Neuronal stem cell (in vitro differentiated cells): ENCODE data around the gene MADD.

ENCODE experiments used
- DNase-seq: peaks from one replicate; pipeline ENCODE4 v3.0.0-alpha.2; 2013; ENCODE audit warnings: low spot score
- H2AFZ ChIP-seq: one replicate; pipeline ENCODE4 v1.6.1; 2013; ENCODE audit warnings: mild to moderate bottlenecking, low read length, inconsistent platforms
- H2AK5ac ChIP-seq: 2 replicates; pipeline ENCODE4 v1.6.1; 2013; ENCODE audit warnings: low read depth, mild to moderate bottlenecking, inconsistent platforms, low read length, moderate library complexity, mixed read lengths
- H2BK120ac ChIP-seq: 2 replicates; pipeline ENCODE4 v1.6.1; 2013; ENCODE audit warnings: low read depth, mild to moderate bottlenecking, inconsistent platforms, low read length, moderate library complexity, mixed read lengths
- H2BK12ac ChIP-seq: one replicate; pipeline ENCODE4 v1.6.1; 2013; ENCODE audit warnings: low read length, inconsistent platforms
- H2BK15ac ChIP-seq: 2 replicates; pipeline ENCODE4 v1.6.1; 2013; ENCODE audit warnings: mild to moderate bottlenecking, low read length, inconsistent platforms, mixed read lengths
- H2BK5ac ChIP-seq: one replicate; pipeline ENCODE4 v1.6.1; 2013; ENCODE audit warnings: inconsistent platforms, mild to moderate bottlenecking, low read length, moderate library complexity
- H3K14ac ChIP-seq: one replicate; pipeline ENCODE4 v1.6.1; 2013; ENCODE audit warnings: low read length, inconsistent platforms
- H3K18ac ChIP-seq: 2 replicates; pipeline ENCODE4 v1.6.1; 2013; ENCODE audit warnings: low read length, inconsistent platforms
- H3K23ac ChIP-seq: 2 replicates; pipeline ENCODE4 v1.6.1; 2013; ENCODE audit warnings: low read depth, mild to moderate bottlenecking, mixed read lengths, low read length, inconsistent platforms; ENCODE audit not compliant: poor library complexity
- H3K27ac ChIP-seq: replicated peaks from 3 replicates; pipeline ENCODE4 v1.5.1; 2013; ENCODE audit warnings: low read length, inconsistent platforms
- H3K27me3 ChIP-seq, 3 experiments: 2 replicates each; pipeline ENCODE4 v1.6.1; 2013; ENCODE audit warnings: low read length in 3 of 3, mild to moderate bottlenecking in 2 of 3, inconsistent platforms in 1 of 3, low read depth in 1 of 3, mixed read lengths in 1 of 3, moderate library complexity in 1 of 3; ENCODE audit not compliant: control insufficient read depth in 3 of 3, insufficient read depth in 3 of 3
- H3K36me3 ChIP-seq, 2 donors: replicated peaks in 1 of 2; 2 replicates each; pipeline ENCODE4 v1.6.1; 2013; ENCODE audit warnings: low read length in 2 of 2; ENCODE audit not compliant: control insufficient read depth in 2 of 2, insufficient read depth in 2 of 2
- H3K4ac ChIP-seq: 2 replicates; pipeline ENCODE4 v1.6.1; 2013; ENCODE audit warnings: inconsistent platforms, mild to moderate bottlenecking, low read length, moderate library complexity
- H3K4me1 ChIP-seq, 2 donors: 1 replicate in 1 of 2; 2 replicates in 1 of 2; pipeline ENCODE4 v1.6.1; 2013; ENCODE audit warnings: low read length in 2 of 2, low read depth in 1 of 2; ENCODE audit not compliant: control insufficient read depth in 2 of 2, insufficient read depth in 1 of 2
- H3K4me2 ChIP-seq: one replicate; pipeline ENCODE4 v1.6.1; 2013; ENCODE audit warnings: mild to moderate bottlenecking, low read length, inconsistent platforms; ENCODE audit not compliant: insufficient read depth, poor library complexity, severe bottlenecking
- H3K4me3 ChIP-seq, 2 donors: 2 replicates each; pipeline ENCODE4 v1.5.1; 2013; ENCODE audit warnings: low read length in 2 of 2, mild to moderate bottlenecking in 2 of 2, inconsistent platforms in 1 of 2, moderate library complexity in 1 of 2
- H3K79me1 ChIP-seq: one replicate; pipeline ENCODE4 v1.6.1; 2013; ENCODE audit warnings: low read depth, mild to moderate bottlenecking, inconsistent platforms, low read length, moderate library complexity
- H3K9ac ChIP-seq: one replicate; pipeline ENCODE4 v1.6.1; 2013; ENCODE audit warnings: mild to moderate bottlenecking, low read depth, low read length, inconsistent platforms; ENCODE audit not compliant: poor library complexity
- H3K9me3 ChIP-seq, 2 donors: replicated peaks in 1 of 2; 2 replicates each; pipeline versions ENCODE3 to v1.6.1; 2013; ENCODE audit warnings: low read length in 2 of 2, mild to moderate bottlenecking in 2 of 2, inconsistent platforms in 1 of 2, low read depth in 1 of 2, mixed read lengths in 1 of 2, moderate library complexity in 1 of 2; ENCODE audit not compliant: control insufficient read depth in 2 of 2, insufficient read depth in 1 of 2
- H4K8ac ChIP-seq: one replicate; pipeline ENCODE4 v1.6.1; 2013; ENCODE audit warnings: low read depth, mild to moderate bottlenecking, inconsistent platforms, low read length, moderate library complexity
- H4K91ac ChIP-seq: one replicate; pipeline ENCODE4 v1.6.1; 2013; ENCODE audit warnings: low read length, low read depth, mild to moderate bottlenecking, inconsistent platforms; ENCODE audit not compliant: poor library complexity
- WGBS, 2 donors: extraction: QIAGEN DNeasy Blood & Tissue Kit; methylation state at CpG; one replicate each; pipeline ENCODE4 v1.1.7; 2013; ENCODE audit warnings: missing lambda C conversion rate in 2 of 2, mixed read lengths in 1 of 2; ENCODE audit not compliant: insufficient read length in 2 of 2, insufficient replicate concordance in 1 of 2; ENCODE audit errors: extremely low coverage in 2 of 2; 5-methylcytosine and 5-hydroxymethylcytosine counted together

The MADD gene

DNA sequence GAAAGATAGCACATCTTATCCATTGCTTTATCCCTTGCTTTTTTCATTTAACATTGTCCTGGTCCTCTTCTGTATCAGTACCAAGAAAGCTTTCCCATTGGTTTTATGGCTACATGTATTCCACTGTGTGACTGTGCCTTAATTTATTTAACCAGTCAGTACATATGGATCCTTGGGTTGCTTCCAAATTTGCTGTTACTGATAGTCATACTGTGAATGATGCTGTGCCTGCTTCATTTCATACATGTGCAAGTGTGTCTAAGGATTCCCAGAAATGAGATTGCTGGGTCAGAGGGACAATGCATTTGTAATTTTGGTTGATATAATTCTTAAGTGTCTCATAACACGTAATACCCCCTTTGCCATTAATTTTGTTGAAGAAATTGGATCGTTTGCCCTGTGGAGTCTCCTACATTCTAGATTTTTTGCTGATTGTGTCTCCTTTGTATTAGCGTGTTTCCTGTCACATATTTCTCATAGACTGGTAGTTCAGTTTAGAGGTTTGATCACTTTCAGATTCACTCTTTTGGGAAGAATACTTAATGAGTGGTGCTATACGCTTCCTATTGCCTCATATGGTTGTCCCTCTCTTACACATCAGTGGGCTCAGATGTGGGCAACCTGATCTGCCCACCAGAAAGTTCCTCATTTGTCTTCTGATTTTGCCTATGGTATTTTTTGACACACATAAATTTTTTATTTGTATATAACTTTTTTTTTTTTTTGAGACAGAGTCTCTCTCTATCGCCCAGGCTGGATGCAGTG lies 47.3 kb downstream of the MADD start:
- Histone ChIP-seq H3K36me3 (peaks cover 0 to 62% of the 10 kb centered on the region in 2 donors), H3K14ac (no peak overlapping the region), H3K4me3 (no peak overlapping the region), H3K4ac (no peak overlapping the region), H3K9me3 (no peaks in the 10 kb centered on the region), H2BK5ac (no peak overlapping the region), H3K9ac (no peak overlapping the region), H3K79me1 (no peaks in the 10 kb centered on the region), H3K18ac (no peak overlapping the region), H2AFZ (no peak overlapping the region), H2BK12ac (no peak overlapping the region), H2BK15ac (no peak overlapping the region), H4K91ac (no peak overlapping the region), H3K23ac (no peak overlapping the region), H2AK5ac (no peak overlapping the region), H3K27me3 (no peaks in the 10 kb centered on the region), H4K8ac (no peak overlapping the region), H2BK120ac (no peak overlapping the region), H3K4me2 (no peak overlapping the region), H3K4me1 (no peaks in the 10 kb centered on the region), H3K27ac (no peak overlapping the region)
- DNase-seq, result no peak
- WGBS, 2 donors, result no CpG with 5 or more reads among the region's 5 CpGs

DNA sequence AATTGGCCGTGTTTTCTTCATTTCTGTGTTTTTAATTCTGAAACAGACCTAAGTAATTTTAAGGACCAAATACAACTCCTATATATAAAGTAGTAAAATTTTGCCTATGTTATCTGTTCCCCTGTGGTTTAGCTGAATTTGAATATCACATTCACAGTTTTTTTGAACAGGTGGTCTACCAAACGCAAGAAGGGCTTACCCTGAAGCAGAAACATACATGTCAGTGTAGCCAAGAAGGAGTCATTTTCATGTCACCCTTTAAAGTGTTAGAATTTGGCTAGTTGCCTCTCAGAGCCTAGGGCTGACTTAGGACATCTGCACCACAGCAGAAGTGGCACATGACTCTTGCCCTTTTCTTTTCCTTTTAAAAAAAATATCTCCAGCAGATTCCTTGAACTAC lies 48.2 kb downstream of the MADD start:
- Histone ChIP-seq H2BK5ac (no peak overlapping the region), H3K4me2 (no peak overlapping the region), H2AK5ac (no peak overlapping the region), H3K14ac (no peak overlapping the region), H3K79me1 (no peaks in the 10 kb centered on the region), H4K91ac (no peak overlapping the region), H3K9ac (no peak overlapping the region), H4K8ac (no peak overlapping the region), H3K4ac (no peak overlapping the region), H2BK12ac (no peak overlapping the region), H3K27me3 (no peaks in the 10 kb centered on the region), H2AFZ (no peak overlapping the region), H3K4me3 (no peak overlapping the region), H3K18ac (no peak overlapping the region), H3K4me1 (no peaks in the 10 kb centered on the region), H2BK15ac (no peak overlapping the region), H2BK120ac (no peak overlapping the region), H3K27ac (no peak overlapping the region), H3K9me3 (no peaks in the 10 kb centered on the region), H3K23ac (no peak overlapping the region), H3K36me3 (peaks cover 0 to 58% of the 10 kb centered on the region in 2 donors)
- no peak for DNase-seq
- WGBS, 2 donors, result no CpG with 5 or more reads among the region's 2 CpGs

DNA sequence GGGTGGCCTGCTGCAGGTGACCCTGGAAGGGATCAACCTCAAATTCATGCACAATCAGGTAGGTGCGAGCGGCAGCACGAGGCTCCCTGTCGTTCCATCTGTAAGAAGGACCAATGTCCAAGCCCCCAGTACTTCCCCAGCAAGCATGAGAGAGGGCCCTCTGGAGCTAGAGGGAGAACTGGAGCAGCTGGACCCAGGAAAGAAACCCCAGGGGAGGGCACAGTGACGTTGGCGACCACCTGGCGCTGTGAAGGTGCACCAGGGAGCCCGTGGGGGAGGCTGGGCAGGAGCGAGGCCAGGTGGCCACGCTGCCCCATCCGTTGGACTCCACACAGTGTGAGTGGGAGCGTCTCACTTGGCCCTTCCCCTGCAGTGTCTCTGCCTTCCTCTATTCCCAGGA lies 54.6 kb downstream of the MADD start:
- H3K4me1 ChIP-seq, result no peaks in the 10 kb centered on the region
- H3K4me3 ChIP-seq, result no peak overlapping the region
- H3K79me1 ChIP-seq, result no peaks in the 10 kb centered on the region
- H3K27ac ChIP-seq, result no peak overlapping the region
- no peak overlapping the region for H2BK15ac ChIP-seq
- H3K27me3 ChIP-seq, result no peaks in the 10 kb centered on the region
- no peak overlapping the region for H2AFZ ChIP-seq
- H3K36me3 ChIP-seq, result peaks cover 22 to 43% of the 10 kb centered on the region in 2 donors
- no peak overlapping the region for H2BK5ac ChIP-seq
- no peak overlapping the region for H3K14ac ChIP-seq
- H3K23ac ChIP-seq, result no peak overlapping the region
- H4K91ac ChIP-seq, result no peak overlapping the region
- no peak overlapping the region for H4K8ac ChIP-seq
- no peak for DNase-seq
- no peak overlapping the region for H3K18ac ChIP-seq
- no peak overlapping the region for H2BK12ac ChIP-seq
- H3K4me2 ChIP-seq, result no peak overlapping the region
- no peak overlapping the region for H2AK5ac ChIP-seq
- H3K4ac ChIP-seq, result no peak overlapping the region
- no peaks in the 10 kb centered on the region for H3K9me3 ChIP-seq
- whole genome bisulfite sequencing, 2 donors, result no CpG with 5 or more reads among the region's 12 CpGs
- H2BK120ac ChIP-seq, result no peak overlapping the region
- H3K9ac ChIP-seq, result no peak overlapping the region

DNA sequence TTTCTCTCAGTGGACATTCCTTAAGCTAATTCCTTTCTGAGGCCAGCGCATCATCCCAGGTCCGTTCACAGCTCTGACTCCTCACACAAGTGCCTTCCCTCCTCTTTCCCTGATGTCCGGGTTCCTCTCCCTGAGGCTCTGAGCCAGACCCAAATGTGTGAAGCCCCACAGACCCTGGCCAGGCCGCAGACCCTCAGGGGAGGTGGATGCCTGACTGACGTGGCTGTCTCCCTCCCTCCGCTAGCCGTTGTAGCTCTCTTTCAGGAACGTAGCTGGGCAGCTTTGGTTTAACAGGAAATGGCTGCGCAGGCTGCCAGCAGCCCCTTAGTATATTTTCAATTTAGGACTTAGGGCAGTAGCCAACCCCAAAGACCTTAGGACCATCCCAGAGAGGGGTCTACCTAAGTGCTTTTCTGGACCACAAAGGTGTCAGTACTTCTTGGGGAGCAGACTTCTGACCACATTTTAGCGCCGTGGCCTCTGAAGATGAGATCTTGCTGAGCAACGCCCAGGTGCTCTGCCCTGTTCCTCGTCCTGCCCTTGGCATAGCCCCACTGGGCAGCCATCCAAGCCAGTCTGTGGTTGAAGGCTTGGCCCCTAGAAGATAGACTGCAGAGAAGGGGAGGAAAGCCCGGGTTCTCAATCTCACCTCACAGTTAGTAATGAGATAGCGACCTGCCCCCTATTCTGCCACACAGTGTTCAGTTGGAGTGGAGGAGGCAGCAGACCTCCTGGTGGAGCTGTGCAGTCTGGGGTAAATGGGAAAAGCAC lies 55.5 kb downstream of the MADD start:
- Histone ChIP-seq H4K91ac (no peak overlapping the region), H2BK5ac (no peak overlapping the region), H3K27ac (no peak overlapping the region), H3K79me1 (no peaks in the 10 kb centered on the region), H3K9me3 (no peaks in the 10 kb centered on the region), H3K4me1 (no peaks in the 10 kb centered on the region), H3K23ac (no peak overlapping the region), H2AK5ac (no peak overlapping the region), H3K14ac (no peak overlapping the region), H2BK12ac (no peak overlapping the region), H3K4me3 (no peak overlapping the region), H4K8ac (no peak overlapping the region), H3K36me3 (peaks cover 22 to 49% of the 10 kb centered on the region in 2 donors), H2AFZ (no peak overlapping the region), H3K27me3 (no peaks in the 10 kb centered on the region), H3K4ac (no peak overlapping the region), H3K9ac (no peak overlapping the region), H3K18ac (no peak overlapping the region), H2BK15ac (no peak overlapping the region), H2BK120ac (no peak overlapping the region), H3K4me2 (no peak overlapping the region)
- no CpG with 5 or more reads among the region's 15 CpGs for WGBS, 2 donors
- DNase-seq, result no peak
